NCI-H128 (cell line): Measurements from ENCODE around the gene SECISBP2.

Source experiments
- DNase-seq: peaks from one replicate; lab custom pipeline; 2025; ENCODE audit not compliant: unreplicated experiment; lab: John Stamatoyannopoulos, UW

SECISBP2 gene

GRCh38 chr9:89345476-89345875 is 27.2 kb downstream of the SECISBP2 start:
- no peak for DNase-seq

- DNase-seq: no peak
Measured at GRCh38 chr9:89346696-89347095, 28.4 kb downstream of the SECISBP2 start.

GRCh38 chr9:89347651-89348050 is 29.4 kb downstream of the SECISBP2 start:
- no peak for DNase-seq

- no peak for DNase-seq
Measured at GRCh38 chr9:89349607-89350006, 31.3 kb downstream of the SECISBP2 start.

GRCh38 chr9:89350988-89351557 is 32.8 kb downstream of the SECISBP2 start:
- DNase-seq: no peak

GRCh38 chr9:89351584-89352300 is 33.4 kb downstream of the SECISBP2 start:
- no peak for DNase-seq

- DNase-seq: no peak
Measured at GRCh38 chr9:89352451-89352850, 34.2 kb downstream of the SECISBP2 start.

- DNase-seq: no peak
Measured at GRCh38 chr9:89352874-89353649, 34.8 kb downstream of the SECISBP2 start.

- DNase-seq: no peak
Measured at GRCh38 chr9:89353989-89354388, 35.7 kb downstream of the SECISBP2 start.

- no peak for DNase-seq
Measured at GRCh38 chr9:89354471-89354870, 36.2 kb downstream of the SECISBP2 start.

- DNase-seq: no peak
Measured at GRCh38 chr9:89356782-89357181, 38.5 kb downstream of the SECISBP2 start.

GRCh38 chr9:89357331-89358197 is 39.3 kb downstream of the SECISBP2 start:
- DNase-seq: no peak

GRCh38 chr9:89358376-89358916 is 40.1 kb downstream of the SECISBP2 start:
- DNase-seq: no peak

- DNase-seq: no peak
Measured at GRCh38 chr9:89358985-89359384, 40.7 kb downstream of the SECISBP2 start.

GRCh38 chr9:89359751-89360261 is 41.5 kb downstream of the SECISBP2 start:
- DNase-seq: no peak

GRCh38 chr9:89360465-89360864 is 42.2 kb downstream of the SECISBP2 start:
- no peak for DNase-seq

GRCh38 chr9:89361031-89361430 is 42.7 kb downstream of the SECISBP2 start:
- DNase-seq: no peak

- DNase-seq: no peak
Measured at GRCh38 chr9:89361816-89362646, 43.7 kb downstream of the SECISBP2 start.

- no peak for DNase-seq
Measured at GRCh38 chr9:89362647-89363310, 44.5 kb downstream of the SECISBP2 start.
